HG03575 (cell line): ENCODE results near the gene DNAJB12.
"Not testable (repeated sequence)": the region's sequence is repeated elsewhere in the genome, so short reads cannot be mapped to it uniquely, and the experiment has no call there.

Experiments
- ATAC-seq: cut with Tn5 transposase; IDR thresholded peaks from one replicate; pipeline ENCODE4 v1.9.1; 2021; ENCODE audit not compliant: unreplicated experiment, insufficient number of reproducible peaks, low FRiP score; ENCODE audit errors: extremely low read depth

Gene DNAJB12

DNA sequence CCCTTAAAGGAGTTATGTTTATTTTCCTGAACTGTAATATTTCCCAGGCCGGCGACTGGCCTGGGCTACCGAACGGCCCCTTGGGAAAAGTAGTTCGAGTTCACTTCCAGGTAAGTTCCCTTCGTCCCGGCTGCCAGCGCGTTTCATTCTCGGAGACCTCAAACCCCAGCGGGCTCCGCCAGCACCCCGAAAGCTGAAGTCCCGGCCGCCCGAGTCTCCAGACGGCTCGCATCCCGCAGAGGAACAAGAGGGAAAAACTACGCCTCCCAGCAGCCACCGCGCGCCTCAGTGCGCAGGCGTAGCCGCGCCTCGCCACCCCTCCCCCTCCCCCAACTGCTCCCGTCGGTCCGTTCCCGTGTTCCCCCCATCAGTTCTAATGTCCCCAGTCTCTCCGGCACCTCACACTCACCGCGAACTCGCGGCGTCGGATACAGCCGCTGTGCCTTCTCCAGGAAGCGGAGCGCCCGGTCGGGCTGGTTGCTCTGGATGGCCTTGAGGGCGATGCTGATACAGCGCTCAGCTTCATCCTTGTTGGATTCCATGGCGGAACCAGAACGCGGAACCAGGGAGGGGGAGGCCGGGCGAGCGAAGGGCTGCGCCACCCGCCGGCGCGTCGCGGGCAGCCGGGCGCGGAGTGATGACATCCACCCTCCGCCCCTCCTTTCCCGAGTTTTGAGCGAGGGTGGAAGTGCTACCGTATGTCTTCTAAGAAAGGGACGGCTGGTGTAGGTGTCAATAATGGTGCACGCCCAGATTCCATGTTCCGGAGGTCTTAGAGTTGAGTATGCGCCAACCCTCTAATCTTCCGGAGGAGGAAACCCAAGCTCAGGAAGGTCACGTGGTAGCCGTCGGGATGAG lies at the start of gene DNAJB12:
Gene DNAJB12, minus strand, starts transcription at position 564 of the 858 bp plus-strand sequence. Its CDS starts 22 bp downstream, at position 542.
- no peak for ATAC-seq

DNA sequence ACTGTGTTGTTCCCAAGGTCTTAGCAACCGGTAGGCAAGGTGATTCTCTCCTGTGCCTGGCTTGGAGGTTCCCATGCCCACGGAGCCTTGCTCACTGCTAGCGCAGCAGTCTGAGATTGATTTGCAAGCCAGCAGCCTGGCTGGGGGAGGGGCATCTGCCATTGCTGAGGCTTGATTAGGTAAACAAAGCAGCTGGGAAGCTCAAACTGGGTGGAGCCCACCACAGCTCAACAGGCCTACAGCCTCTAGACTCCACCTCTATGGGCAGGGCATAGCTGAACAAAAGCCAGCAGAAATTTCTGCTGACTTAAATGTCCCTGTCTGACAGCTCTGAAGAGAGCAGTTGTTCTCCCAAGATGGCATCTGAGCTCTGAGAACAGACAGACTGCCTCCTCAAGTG lies 40.9 kb upstream of the DNAJB12 start:
- ATAC-seq = not testable (repeated sequence)

GRCh38 chr10:72392571-72392970 lies 37.9 kb upstream of the DNAJB12 start:
- no peak for ATAC-seq

DNA sequence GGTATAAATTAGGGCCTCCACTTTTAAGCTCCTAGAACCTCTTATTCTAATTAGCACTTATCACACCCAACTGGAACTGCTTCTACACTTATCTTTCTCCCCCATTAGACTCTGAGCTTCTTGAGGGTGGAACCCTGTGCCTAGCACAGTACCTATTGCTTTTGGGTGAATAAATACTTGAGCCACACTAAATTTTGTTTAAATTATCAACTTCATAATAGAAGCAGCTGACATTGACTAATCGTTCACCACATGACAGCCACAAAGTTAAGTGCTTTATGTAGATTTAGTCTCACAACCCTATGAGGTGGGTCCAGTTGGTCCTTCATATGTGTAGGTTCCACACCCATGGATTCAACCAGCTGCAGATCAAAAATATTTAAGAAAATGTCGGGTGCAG lies 36.0 kb upstream of the DNAJB12 start:
- ATAC-seq = no peak

- ATAC-seq = no peak
Measured at GRCh38 chr10:72389716-72390115, 35.0 kb upstream of the DNAJB12 start.

- no peak for ATAC-seq
Measured at GRCh38 chr10:72389014-72389413, 34.3 kb upstream of the DNAJB12 start.

DNA sequence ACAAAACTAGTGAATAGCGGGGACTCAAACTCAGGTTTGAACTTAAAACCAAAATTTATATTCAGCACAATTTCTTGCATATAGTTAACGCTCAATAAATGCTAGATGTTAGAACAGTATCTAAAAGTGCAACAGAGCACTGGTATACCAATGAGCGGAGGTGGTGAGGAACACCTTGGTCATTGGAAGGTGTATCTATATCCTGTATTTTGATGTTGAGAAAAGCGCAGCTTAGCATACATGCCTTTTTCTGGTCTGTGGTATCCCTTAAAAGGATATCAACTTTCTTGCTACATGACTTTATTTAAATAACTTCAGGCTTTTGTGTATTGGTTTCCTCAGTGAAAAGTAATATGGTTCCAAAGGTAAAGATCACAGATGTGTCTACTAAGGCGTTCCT lies 33.3 kb upstream of the DNAJB12 start:
- no peak for ATAC-seq

DNA sequence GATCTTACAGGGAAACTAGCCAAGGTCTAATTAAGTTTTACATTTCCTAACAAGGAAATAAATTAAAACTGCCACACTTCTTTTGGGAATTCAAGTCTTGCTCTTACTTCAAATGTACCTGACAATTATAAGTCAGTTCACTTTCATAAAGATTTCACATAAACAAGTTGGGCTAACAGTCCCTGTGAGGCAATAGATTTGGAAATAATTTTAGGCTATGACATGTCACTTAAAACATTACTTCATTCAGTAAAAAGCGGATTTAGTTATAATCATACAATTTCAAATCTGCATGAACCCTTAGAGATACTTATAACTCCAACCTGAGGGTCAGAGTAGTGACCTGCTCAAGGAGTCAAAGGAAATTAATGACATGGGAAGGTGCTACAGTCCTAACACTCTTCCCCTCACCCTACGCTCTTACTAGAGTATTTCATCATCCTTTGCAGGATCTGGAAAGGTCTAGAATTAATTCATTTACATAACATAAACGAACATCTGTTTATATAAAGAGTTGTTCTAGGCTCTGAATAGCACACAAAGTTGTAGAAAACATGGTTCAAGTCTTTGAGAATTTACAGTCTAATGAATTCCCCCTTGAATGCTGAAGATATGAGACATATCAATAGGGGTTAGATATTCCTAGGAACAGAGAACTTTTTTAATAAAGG lies 32.3 kb upstream of the DNAJB12 start:
- no peak for ATAC-seq

GRCh38 chr10:72385724-72386123 lies 31.0 kb upstream of the DNAJB12 start:
- ATAC-seq = no peak

DNA sequence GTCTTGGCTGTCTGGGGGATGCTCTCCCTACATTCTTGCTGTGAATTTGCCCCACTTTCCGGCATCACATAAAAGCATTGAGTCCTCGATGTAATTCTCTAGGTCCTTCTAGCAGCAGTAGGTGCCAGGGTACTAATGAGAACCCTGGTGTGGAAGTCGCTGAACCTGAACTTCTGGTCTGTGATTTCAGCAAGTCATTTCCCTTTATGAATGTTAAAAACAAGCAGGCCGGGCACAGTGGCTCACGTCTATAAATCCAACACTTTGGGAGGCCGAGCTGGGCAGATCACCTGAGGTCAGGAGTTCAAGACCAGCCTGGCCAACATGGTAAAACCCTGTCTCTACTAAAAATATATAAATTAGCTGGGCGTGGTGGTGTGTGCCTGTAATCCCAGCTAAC lies 30.3 kb upstream of the DNAJB12 start:
- not testable (repeated sequence) for ATAC-seq

- ATAC-seq = no peak
Measured at GRCh38 chr10:72379776-72380175, 25.1 kb upstream of the DNAJB12 start.

DNA sequence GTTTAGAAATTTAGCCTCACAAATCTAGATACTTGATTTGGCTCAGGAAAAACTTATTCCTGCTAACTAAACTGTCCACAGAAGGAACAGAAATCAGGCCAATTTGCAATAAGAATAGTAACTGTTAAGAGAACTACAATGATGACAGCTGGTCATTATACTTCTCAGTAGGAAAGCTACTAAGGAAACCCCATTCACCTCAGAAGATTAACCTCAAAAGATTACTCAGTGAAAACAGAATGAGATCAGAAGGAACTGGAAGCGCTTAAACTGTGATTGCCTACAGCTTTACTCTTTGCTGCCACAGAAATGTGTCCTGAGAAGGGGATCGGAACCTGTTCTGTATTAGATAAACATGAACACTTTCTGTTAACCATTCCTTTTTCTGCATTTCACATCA lies 24.3 kb upstream of the DNAJB12 start:
- ATAC-seq = no peak

- no peak for ATAC-seq
Measured at GRCh38 chr10:72375585-72375984, 20.9 kb upstream of the DNAJB12 start.

DNA sequence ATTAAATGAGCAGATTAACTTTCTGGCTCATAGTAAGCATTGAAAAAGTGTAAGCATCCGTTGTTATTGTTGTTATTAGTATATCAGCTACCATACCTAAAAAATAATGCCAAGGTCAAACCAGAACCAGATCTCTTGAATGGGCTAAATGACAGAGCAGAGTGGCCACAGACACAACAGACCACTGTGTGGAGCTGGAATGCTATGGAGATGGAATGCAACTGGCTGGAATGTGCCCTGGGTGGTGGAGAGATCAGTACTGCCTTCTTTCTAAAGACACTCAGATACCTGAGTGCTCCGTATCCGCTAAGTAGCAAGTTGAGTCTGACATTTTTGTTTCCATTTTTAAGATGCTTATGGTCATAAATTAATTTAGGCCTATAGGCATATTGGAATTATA lies 20.5 kb upstream of the DNAJB12 start:
- no peak for ATAC-seq

GRCh38 chr10:72370201-72370722 lies 15.5 kb upstream of the DNAJB12 start:
- ATAC-seq = no peak

DNA sequence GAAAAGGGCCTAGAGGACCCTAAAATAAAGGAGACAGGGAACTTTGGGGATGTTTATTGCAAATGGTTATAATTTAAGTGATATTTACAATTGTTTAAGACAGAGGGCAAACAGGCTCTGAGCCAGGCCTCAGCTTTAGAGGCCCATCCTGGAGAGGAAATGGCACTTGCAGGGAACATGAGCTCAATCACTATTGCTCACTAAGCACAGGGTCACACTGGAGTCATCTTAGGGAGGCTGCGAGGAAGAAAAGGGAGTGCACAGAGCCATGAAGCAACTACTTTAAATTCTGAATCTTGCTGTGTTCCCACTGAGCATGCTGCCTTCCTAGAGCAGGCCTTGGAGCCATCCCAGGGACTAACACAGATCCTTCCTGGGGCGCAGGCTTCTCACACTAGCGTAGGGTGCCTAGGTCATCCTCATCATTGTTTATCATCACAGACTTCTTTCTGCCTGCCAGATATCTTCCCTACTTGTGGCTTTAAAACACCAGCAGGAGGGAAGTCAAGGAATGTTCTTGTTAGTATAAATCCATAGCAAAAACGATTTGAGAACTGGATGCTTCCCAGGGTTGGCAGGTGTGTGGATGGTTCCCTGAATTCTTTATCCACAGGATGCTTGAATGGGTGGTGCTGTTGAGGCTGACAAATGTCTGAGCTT lies 12.7 kb upstream of the DNAJB12 start:
- no peak for ATAC-seq

GRCh38 chr10:72365106-72365895 lies 10.6 kb upstream of the DNAJB12 start:
- ATAC-seq = no peak

GRCh38 chr10:72364239-72364777 lies 9.6 kb upstream of the DNAJB12 start:
- no peak for ATAC-seq

DNA sequence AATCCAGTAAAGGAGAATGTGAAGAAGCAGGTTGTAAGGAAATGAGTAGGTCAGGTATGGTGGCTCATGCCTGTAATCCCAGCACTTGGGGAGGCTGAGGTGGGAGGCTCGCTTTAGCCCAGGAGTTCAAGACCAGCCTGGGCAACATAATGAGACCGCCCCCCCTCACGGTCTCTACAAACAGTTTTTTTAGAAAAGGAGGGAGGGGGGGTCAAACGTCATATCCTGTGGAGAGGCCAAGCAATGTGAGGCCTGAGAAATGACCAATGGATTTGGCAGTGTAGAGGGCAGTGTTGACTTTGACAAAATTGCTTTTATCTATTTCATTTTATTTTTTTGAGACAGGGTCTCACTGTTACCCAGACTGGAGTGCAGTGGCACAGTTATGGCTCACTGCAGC lies 2.3 kb upstream of the DNAJB12 start:
- no peak for ATAC-seq
